HL-60 (cell line): Measurements from ENCODE around the gene DCAF11. TPM values are rescaled to one million over a fixed set of nuclear protein-coding genes. Genes with fewer than 3 reads are reported as not detected.

Experiments used
- microRNA-seq: library from miRNA; unstranded; fragments of <30 nt; microRNA quantifications from one replicate; pipeline ENCODE4, GENCODE V29; 2018

Gene DCAF11

Small RNAs within 50 kb of the gene (microRNA-seq; reads per million reads assigned to microRNA genes)
- not detected for gene MIR7703
